ENCODE data around the gene IQGAP2.

The IQGAP2 gene

GRCh38 chr5:76399268-76399667 lies 3.8 kb upstream of the IQGAP2 start:
- H3K36me3 ChIP-seq: no peaks in the 10 kb centered on the region
- no peaks in the 10 kb centered on the region for H3K9me3 ChIP-seq
- H3K27me3 ChIP-seq: peaks cover 46% of the 10 kb centered on the region
- DNase-seq: no peak
- TF ChIP-seq CTCF (IDR thresholded peaks at IDR 0.05; ENCODE audit: low read depth, low read length): no peak
- no peak overlapping the region for H3K4me3 ChIP-seq (ENCODE audit: low read depth, low read length)
- no peaks in the 10 kb centered on the region for H3K4me1 ChIP-seq

GRCh38 chr5:76400466-76400865 lies 2.6 kb upstream of the IQGAP2 start:
- TF ChIP-seq CTCF (IDR thresholded peaks at IDR 0.05; ENCODE audit: low read depth, low read length): no peak
- Histone ChIP-seq H3K4me3 (ENCODE audit: low read depth, low read length) (no peak overlapping the region), H3K27me3 (peaks cover 58% of the 10 kb centered on the region), H3K36me3 (no peaks in the 10 kb centered on the region), H3K4me1 (no peaks in the 10 kb centered on the region), H3K9me3 (no peaks in the 10 kb centered on the region)
- no peak for DNase-seq

GRCh38 chr5:76401801-76402250 lies 1.3 kb upstream of the IQGAP2 start:
- no peaks in the 10 kb centered on the region for H3K9me3 ChIP-seq
- no peaks in the 10 kb centered on the region for H3K36me3 ChIP-seq
- DNase-seq: no peak
- H3K27me3 ChIP-seq: peaks cover 66% of the 10 kb centered on the region
- no peak for TF ChIP-seq CTCF (IDR thresholded peaks at IDR 0.05; ENCODE audit: low read depth, low read length)
- no peaks in the 10 kb centered on the region for H3K4me1 ChIP-seq
- H3K4me3 ChIP-seq (ENCODE audit: low read depth, low read length): no peak overlapping the region

- peaks cover 69% of the 10 kb centered on the region for H3K27me3 ChIP-seq
- no peaks in the 10 kb centered on the region for H3K9me3 ChIP-seq
- peak overlapping the region; percentile 30 for H3K4me3 ChIP-seq (ENCODE audit: low read depth, low read length)
- H3K4me1 ChIP-seq: no peaks in the 10 kb centered on the region
- DNase-seq: no peak
- no peaks in the 10 kb centered on the region for H3K36me3 ChIP-seq
- no peak for TF ChIP-seq CTCF (IDR thresholded peaks at IDR 0.05; ENCODE audit: low read depth, low read length)
Observed at GRCh38 chr5:76402251-76402885, 717 bp upstream of the IQGAP2 start.

GRCh38 chr5:76403766-76404222 lies 709 bp downstream of the IQGAP2 start:
- Histone ChIP-seq H3K4me3 (ENCODE audit: low read depth, low read length) (no peak overlapping the region), H3K4me1 (no peaks in the 10 kb centered on the region), H3K9me3 (no peaks in the 10 kb centered on the region), H3K36me3 (no peaks in the 10 kb centered on the region), H3K27me3 (peaks cover 69% of the 10 kb centered on the region)
- no peak for TF ChIP-seq CTCF (IDR thresholded peaks at IDR 0.05; ENCODE audit: low read depth, low read length)
- DNase-seq: peak; percentile 11
